ENCODE results near the gene SMARCAL1. TPM values are rescaled to one million over a fixed set of nuclear protein-coding genes. Genes with fewer than 3 reads are reported as not detected.

SMARCAL1 gene
- total and polyA plus RNA-seq, 2 experiments from 2014 or later, result 10.3 to 17.2 TPM

DNA sequence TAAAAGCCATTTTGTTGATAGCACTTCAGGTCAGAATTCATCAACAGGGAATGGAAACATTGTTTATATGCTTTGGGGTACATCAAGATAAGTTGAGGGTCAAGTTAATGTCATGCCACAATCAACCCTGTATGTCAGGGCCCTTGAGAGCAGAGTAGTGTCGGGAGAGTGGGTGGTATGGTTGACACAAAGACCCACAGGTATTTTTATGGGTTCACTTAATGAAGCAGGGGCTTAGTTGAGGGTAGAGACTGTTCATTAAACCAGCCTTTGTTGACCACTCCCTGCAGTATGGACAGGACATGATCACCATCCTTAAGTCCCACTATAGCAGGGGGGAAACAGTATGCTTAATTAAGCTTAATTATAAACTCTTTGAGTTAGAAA lies 92.1 kb downstream of the SMARCAL1 start (continued):
- TF ChIP-seq, protein P1, sequence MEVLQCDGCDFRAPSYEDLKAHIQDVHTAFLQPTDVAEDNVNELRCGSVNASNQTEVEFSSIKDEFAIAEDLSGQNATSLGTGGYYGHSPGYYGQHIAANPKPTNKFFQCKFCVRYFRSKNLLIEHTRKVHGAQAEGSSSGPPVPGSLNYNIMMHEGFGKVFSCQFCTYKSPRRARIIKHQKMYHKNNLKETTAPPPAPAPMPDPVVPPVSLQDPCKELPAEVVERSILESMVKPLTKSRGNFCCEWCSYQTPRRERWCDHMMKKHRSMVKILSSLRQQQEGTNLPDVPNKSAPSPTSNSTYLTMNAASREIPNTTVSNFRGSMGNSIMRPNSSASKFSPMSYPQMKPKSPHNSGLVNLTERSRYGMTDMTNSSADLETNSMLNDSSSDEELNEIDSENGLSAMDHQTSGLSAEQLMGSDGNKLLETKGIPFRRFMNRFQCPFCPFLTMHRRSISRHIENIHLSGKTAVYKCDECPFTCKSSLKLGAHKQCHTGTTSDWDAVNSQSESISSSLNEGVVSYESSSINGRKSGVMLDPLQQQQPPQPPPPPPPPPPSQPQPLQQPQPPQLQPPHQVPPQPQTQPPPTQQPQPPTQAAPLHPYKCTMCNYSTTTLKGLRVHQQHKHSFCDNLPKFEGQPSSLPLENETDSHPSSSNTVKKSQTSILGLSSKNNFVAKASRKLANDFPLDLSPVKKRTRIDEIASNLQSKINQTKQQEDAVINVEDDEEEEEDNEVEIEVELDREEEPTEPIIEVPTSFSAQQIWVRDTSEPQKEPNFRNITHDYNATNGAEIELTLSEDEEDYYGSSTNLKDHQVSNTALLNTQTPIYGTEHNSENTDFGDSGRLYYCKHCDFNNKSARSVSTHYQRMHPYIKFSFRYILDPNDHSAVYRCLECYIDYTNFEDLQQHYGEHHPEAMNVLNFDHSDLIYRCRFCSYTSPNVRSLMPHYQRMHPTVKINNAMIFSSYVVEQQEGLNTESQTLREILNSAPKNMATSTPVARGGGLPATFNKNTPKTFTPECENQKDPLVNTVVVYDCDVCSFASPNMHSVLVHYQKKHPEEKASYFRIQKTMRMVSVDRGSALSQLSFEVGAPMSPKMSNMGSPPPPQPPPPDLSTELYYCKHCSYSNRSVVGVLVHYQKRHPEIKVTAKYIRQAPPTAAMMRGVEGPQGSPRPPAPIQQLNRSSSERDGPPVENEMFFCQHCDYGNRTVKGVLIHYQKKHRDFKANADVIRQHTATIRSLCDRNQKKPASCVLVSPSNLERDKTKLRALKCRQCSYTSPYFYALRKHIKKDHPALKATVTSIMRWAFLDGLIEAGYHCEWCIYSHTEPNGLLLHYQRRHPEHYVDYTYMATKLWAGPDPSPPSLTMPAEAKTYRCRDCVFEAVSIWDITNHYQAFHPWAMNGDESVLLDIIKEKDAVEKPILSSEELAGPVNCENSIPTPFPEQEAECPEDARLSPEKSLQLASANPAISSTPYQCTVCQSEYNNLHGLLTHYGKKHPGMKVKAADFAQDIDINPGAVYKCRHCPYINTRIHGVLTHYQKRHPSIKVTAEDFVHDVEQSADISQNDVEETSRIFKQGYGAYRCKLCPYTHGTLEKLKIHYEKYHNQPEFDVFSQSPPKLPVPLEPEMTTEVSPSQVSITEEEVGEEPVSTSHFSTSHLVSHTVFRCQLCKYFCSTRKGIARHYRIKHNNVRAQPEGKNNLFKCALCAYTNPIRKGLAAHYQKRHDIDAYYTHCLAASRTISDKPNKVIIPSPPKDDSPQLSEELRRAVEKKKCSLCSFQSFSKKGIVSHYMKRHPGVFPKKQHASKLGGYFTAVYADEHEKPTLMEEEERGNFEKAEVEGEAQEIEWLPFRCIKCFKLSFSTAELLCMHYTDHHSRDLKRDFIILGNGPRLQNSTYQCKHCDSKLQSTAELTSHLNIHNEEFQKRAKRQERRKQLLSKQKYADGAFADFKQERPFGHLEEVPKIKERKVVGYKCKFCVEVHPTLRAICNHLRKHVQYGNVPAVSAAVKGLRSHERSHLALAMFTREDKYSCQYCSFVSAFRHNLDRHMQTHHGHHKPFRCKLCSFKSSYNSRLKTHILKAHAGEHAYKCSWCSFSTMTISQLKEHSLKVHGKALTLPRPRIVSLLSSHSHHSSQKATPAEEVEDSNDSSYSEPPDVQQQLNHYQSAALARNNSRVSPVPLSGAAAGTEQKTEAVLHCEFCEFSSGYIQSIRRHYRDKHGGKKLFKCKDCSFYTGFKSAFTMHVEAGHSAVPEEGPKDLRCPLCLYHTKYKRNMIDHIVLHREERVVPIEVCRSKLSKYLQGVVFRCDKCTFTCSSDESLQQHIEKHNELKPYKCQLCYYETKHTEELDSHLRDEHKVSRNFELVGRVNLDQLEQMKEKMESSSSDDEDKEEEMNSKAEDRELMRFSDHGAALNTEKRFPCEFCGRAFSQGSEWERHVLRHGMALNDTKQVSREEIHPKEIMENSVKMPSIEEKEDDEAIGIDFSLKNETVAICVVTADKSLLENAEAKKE (CRISPR knock-in tag; IDR thresholded peaks at IDR 0.05), result no peak
- TF ChIP-seq JUNB (IDR thresholded peaks at IDR 0.05; ENCODE audit: unreplicated experiment) (no peak), ZNF114 (CRISPR knock-in tag; IDR thresholded peaks at IDR 0.05) (no peak), NANOG (IDR thresholded peaks at IDR 0.05; ENCODE audit: borderline replicate concordance) (no peak)

DNA sequence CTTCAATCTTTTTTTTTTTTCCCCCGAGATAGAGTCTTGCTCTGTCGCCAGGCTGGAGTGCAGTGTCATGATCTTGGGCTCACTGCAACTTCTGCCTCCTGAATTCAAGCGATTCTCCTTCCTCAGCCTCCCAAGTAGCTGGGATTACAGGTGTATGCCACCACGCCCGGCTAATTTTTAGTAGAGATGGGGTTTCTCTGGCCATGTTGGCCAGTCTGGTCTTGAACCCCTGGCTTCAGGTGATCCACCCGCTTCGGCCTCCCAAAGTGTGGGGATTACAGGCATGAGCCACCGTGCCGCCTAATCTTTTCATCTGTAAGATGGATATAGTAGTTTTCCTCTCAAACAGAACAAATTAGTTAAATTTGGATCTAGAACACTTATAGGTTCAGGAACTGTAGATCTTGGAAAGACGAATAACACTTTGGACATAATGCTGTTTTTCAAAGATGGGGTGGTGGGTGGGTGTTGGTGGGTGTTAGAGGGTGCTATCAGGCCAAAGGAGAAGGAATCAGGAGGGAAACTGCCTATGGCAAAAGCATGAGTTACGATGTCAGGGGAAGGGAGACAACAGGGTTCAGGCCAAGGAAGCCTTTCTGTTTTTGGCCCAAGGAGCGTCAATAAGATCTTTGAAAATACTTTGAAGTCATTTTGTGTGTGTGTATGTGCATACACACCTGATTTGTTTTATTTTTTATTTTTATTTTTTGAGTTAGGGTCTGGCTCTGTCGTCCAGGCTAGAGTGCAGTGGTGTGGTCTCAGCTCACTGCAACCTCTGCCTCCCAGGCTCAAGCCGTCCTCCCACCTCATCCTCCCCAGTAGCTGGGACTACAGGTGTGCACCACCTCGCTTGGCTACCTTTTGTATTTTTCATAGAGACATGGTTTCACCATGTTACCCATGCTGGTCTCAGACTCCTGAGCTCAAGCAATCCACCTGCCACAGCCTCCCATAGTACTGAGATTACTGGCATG lies 93.1 kb downstream of the SMARCAL1 start:
- H3K4me3 Mint-ChIP-seq, result no peak overlapping the region
- Histone ChIP-seq H3K27ac (ENCODE audit: low read depth) (peak overlapping the region; percentile 90), H3K36me3 (ENCODE audit: insufficient read depth) (peaks cover 51% of the 10 kb centered on the region)

More for the DNA sequence above, 93.1 kb downstream of the SMARCAL1 start:
- Mint-ChIP-seq H3K9me3 (no peaks in the 10 kb centered on the region), H3K27me3 (ENCODE audit: insufficient read depth, low read depth, poor library complexity) (peaks cover 8% of the 10 kb centered on the region), H3K36me3 (ENCODE audit: low read depth) (peaks cover 63% of the 10 kb centered on the region), H3K4me1 (peaks cover 25% of the 10 kb centered on the region), H3K27ac (peak overlapping the region; percentile 56; the same call in 1 of the 2 replicates)
- Histone ChIP-seq H3K9me2 (ENCODE audit: insufficient read depth) (no peaks in the 10 kb centered on the region), H3K79me2 (replicated peaks; ENCODE audit: insufficient read depth) (peaks cover 23% of the 10 kb centered on the region), H4K20me1 (replicated peaks; ENCODE audit: insufficient read depth) (peaks cover 51% of the 10 kb centered on the region), H3K4me3 (no peak overlapping the region), H2AFZ (no peak overlapping the region), H3F3A (replicated peaks; ENCODE audit: low read depth) (peaks cover 56% of the 10 kb centered on the region), H3K4me1 (ENCODE audit: insufficient read depth) (peaks cover 20% of the 10 kb centered on the region), H3K27me3 (ENCODE audit: insufficient read depth) (no peaks in the 10 kb centered on the region), H3K4me2 (no peak overlapping the region)
- ATAC-seq, result 0 out of 3 replicates have a peak, but pooled peaks have one; percentile 3
- no peak for TF ChIP-seq NANOG (IDR thresholded peaks at IDR 0.05; ENCODE audit: borderline replicate concordance)
- TF ChIP-seq CREB1 (CRISPR knock-in tag; IDR thresholded peaks at IDR 0.05; ENCODE audit: low read depth), result no peak
- no peak for TF ChIP-seq STAT1 (IDR thresholded peaks at IDR 0.05; ENCODE audit: unreplicated experiment)
- peak; percentile 53; the same call in 1 of the 2 replicates for TF ChIP-seq POLR2AphosphoS5 (IDR thresholded peaks at IDR 0.05; ENCODE audit: low read depth)
- TF ChIP-seq, protein P2, sequence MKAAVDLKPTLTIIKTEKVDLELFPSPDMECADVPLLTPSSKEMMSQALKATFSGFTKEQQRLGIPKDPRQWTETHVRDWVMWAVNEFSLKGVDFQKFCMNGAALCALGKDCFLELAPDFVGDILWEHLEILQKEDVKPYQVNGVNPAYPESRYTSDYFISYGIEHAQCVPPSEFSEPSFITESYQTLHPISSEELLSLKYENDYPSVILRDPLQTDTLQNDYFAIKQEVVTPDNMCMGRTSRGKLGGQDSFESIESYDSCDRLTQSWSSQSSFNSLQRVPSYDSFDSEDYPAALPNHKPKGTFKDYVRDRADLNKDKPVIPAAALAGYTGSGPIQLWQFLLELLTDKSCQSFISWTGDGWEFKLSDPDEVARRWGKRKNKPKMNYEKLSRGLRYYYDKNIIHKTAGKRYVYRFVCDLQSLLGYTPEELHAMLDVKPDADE (IDR thresholded peaks at IDR 0.05), result no peak
- TF ChIP-seq REST (IDR thresholded peaks at IDR 0.05; ENCODE audit: unreplicated experiment), result no peak
- TF ChIP-seq, protein P3, sequence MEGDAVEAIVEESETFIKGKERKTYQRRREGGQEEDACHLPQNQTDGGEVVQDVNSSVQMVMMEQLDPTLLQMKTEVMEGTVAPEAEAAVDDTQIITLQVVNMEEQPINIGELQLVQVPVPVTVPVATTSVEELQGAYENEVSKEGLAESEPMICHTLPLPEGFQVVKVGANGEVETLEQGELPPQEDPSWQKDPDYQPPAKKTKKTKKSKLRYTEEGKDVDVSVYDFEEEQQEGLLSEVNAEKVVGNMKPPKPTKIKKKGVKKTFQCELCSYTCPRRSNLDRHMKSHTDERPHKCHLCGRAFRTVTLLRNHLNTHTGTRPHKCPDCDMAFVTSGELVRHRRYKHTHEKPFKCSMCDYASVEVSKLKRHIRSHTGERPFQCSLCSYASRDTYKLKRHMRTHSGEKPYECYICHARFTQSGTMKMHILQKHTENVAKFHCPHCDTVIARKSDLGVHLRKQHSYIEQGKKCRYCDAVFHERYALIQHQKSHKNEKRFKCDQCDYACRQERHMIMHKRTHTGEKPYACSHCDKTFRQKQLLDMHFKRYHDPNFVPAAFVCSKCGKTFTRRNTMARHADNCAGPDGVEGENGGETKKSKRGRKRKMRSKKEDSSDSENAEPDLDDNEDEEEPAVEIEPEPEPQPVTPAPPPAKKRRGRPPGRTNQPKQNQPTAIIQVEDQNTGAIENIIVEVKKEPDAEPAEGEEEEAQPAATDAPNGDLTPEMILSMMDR (conservative IDR thresholded peaks at IDR 0.05; ENCODE audit: low read depth in 2 of 2), result no peak
- DNase-seq (ENCODE audit: low spot score), result no peak

All from GM23338 (cell line).